C4-2B (cell line): Measurements from ENCODE around the gene ADA.

Source experiments
- ZFX ChIP-seq: fragments of 450-650 bp; IDR thresholded peaks from 2 replicates; pipeline ENCODE4 v1.6.1; 2017
- TF ChIP-seq, protein P1 (sequence below): fragments of 450-650 bp; conservative IDR thresholded peaks from 2 replicates; pipeline ENCODE4 v1.5.1; 2017; ENCODE audit warnings: mild to moderate bottlenecking

DNA sequence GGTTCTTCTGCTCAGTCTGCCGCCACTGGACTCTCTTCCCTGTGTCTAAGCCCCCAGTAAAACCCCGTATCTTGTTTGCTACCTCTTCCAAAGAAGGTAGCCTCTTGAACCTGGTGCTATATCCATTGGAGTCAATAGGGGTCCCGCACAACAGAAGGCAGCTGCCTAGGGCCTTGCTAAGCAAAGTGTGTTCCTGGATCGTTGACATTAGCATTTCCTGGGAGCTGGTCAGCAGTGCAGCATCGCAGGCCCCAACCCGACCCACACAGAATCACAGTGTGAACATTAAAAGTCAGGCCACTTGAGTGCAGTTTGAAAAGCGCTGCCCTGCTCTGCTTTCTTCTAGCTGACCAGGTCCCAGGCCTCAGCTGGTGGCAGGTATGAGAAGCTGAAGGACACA lies 2.9 kb downstream of the ADA start:
- TF ChIP-seq, protein P1, sequence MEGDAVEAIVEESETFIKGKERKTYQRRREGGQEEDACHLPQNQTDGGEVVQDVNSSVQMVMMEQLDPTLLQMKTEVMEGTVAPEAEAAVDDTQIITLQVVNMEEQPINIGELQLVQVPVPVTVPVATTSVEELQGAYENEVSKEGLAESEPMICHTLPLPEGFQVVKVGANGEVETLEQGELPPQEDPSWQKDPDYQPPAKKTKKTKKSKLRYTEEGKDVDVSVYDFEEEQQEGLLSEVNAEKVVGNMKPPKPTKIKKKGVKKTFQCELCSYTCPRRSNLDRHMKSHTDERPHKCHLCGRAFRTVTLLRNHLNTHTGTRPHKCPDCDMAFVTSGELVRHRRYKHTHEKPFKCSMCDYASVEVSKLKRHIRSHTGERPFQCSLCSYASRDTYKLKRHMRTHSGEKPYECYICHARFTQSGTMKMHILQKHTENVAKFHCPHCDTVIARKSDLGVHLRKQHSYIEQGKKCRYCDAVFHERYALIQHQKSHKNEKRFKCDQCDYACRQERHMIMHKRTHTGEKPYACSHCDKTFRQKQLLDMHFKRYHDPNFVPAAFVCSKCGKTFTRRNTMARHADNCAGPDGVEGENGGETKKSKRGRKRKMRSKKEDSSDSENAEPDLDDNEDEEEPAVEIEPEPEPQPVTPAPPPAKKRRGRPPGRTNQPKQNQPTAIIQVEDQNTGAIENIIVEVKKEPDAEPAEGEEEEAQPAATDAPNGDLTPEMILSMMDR, result no peak
- no peak for TF ChIP-seq ZFX
